HL-60 (cell line): Measurements from ENCODE around the gene CELF5.

Source experiments
- GABPA ChIP-seq: IDR thresholded peaks from 2 replicates; pipeline ENCODE4 v1.6.1; 2012; ENCODE audit warnings: low read depth
- POLR2AphosphoS5 ChIP-seq: IDR thresholded peaks from 2 replicates; pipeline ENCODE4 v1.6.1; 2012; ENCODE audit warnings: low read depth
- TF ChIP-seq, protein P1 (sequence below): IDR thresholded peaks from 2 replicates; pipeline ENCODE4 v1.6.1; 2012; ENCODE audit warnings: low read depth; ENCODE audit not compliant: insufficient replicate concordance
- TF ChIP-seq, protein P2 (sequence below): IDR thresholded peaks from one replicate; pipeline ENCODE4 v1.5.1; 2011; ENCODE audit warnings: low read length, control low read depth, inconsistent platforms; ENCODE audit not compliant: insufficient read depth

DNA sequence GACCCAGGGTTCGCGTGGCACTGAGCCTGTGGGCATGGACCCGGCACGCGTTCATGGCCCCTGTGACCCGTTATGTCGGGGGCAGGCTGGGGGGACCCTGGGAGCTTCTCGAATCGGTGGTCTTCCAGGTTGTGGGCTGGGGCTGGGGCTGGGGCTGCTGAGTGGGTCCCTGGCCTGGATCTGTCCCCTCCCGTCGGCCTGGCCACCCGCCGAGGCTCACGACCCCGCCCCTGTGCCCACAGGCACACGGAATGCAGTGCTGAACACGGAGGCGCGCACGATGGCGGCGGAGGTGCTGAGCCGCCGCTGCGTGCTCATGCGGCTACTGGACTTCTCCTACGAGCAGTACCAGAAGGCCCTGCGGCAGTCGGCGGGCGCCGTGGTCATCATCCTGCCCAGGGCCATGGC lies 32.2 kb upstream of the CELF5 start:
- no peak for TF ChIP-seq POLR2AphosphoS5
- TF ChIP-seq, protein P1, sequence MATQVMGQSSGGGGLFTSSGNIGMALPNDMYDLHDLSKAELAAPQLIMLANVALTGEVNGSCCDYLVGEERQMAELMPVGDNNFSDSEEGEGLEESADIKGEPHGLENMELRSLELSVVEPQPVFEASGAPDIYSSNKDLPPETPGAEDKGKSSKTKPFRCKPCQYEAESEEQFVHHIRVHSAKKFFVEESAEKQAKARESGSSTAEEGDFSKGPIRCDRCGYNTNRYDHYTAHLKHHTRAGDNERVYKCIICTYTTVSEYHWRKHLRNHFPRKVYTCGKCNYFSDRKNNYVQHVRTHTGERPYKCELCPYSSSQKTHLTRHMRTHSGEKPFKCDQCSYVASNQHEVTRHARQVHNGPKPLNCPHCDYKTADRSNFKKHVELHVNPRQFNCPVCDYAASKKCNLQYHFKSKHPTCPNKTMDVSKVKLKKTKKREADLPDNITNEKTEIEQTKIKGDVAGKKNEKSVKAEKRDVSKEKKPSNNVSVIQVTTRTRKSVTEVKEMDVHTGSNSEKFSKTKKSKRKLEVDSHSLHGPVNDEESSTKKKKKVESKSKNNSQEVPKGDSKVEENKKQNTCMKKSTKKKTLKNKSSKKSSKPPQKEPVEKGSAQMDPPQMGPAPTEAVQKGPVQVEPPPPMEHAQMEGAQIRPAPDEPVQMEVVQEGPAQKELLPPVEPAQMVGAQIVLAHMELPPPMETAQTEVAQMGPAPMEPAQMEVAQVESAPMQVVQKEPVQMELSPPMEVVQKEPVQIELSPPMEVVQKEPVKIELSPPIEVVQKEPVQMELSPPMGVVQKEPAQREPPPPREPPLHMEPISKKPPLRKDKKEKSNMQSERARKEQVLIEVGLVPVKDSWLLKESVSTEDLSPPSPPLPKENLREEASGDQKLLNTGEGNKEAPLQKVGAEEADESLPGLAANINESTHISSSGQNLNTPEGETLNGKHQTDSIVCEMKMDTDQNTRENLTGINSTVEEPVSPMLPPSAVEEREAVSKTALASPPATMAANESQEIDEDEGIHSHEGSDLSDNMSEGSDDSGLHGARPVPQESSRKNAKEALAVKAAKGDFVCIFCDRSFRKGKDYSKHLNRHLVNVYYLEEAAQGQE: no peak
- TF ChIP-seq, protein P2, sequence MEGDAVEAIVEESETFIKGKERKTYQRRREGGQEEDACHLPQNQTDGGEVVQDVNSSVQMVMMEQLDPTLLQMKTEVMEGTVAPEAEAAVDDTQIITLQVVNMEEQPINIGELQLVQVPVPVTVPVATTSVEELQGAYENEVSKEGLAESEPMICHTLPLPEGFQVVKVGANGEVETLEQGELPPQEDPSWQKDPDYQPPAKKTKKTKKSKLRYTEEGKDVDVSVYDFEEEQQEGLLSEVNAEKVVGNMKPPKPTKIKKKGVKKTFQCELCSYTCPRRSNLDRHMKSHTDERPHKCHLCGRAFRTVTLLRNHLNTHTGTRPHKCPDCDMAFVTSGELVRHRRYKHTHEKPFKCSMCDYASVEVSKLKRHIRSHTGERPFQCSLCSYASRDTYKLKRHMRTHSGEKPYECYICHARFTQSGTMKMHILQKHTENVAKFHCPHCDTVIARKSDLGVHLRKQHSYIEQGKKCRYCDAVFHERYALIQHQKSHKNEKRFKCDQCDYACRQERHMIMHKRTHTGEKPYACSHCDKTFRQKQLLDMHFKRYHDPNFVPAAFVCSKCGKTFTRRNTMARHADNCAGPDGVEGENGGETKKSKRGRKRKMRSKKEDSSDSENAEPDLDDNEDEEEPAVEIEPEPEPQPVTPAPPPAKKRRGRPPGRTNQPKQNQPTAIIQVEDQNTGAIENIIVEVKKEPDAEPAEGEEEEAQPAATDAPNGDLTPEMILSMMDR: no peak
- no peak for TF ChIP-seq GABPA
